ENCODE results near the gene TMEM215.

TMEM215 gene, protein sequence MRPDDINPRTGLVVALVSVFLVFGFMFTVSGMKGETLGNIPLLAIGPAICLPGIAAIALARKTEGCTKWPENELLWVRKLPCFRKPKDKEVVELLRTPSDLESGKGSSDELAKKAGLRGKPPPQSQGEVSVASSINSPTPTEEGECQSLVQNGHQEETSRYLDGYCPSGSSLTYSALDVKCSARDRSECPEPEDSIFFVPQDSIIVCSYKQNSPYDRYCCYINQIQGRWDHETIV

DNA sequence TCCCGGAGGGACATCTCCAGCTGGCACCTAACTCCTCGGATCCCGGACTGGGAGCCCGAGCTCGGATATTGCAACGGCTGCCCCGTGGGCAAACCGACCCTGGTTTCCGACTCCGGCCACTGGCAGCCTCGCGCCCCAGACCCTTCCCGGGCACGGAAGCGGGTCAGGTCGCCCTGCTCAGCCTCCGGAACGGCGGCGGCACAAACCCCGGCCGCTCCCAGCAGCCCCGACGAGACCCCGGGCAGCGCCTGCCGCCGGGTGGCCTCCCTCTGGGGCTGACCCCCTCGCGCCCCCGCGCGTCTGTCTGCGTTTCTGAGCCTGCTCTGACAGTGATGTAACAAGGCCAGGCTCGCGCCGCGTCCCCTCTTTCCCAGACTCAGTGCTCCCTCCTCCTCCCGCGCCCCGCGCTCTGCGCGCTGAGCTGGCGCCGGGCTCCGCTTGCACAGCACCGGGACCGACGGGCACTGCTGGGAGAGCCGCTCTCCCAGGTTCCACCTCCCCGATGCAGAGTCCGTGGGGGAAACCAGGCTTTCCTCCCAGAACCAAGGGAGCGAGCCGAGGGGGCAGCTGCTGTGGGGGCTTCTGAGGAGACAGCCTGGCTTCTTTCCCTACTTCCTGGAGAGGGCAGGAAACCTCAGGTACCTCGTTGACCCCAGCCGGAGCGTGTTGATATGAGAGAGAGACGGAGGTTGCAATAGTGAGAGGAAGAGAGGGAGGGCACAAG is at the start of gene TMEM215:
TSS of gene TMEM215 (plus strand) at position 373 of the 724 bp plus-strand sequence. CDS start 644 bp downstream, outside the sequence.
- H3K4me3 ChIP-seq (ENCODE audit: low read depth, low read length): no peak within 1 kb of the TSS
- TF ChIP-seq, protein P1, sequence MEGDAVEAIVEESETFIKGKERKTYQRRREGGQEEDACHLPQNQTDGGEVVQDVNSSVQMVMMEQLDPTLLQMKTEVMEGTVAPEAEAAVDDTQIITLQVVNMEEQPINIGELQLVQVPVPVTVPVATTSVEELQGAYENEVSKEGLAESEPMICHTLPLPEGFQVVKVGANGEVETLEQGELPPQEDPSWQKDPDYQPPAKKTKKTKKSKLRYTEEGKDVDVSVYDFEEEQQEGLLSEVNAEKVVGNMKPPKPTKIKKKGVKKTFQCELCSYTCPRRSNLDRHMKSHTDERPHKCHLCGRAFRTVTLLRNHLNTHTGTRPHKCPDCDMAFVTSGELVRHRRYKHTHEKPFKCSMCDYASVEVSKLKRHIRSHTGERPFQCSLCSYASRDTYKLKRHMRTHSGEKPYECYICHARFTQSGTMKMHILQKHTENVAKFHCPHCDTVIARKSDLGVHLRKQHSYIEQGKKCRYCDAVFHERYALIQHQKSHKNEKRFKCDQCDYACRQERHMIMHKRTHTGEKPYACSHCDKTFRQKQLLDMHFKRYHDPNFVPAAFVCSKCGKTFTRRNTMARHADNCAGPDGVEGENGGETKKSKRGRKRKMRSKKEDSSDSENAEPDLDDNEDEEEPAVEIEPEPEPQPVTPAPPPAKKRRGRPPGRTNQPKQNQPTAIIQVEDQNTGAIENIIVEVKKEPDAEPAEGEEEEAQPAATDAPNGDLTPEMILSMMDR (IDR thresholded peaks at IDR 0.05; ENCODE audit: low read depth, low read length): no peak

DNA sequence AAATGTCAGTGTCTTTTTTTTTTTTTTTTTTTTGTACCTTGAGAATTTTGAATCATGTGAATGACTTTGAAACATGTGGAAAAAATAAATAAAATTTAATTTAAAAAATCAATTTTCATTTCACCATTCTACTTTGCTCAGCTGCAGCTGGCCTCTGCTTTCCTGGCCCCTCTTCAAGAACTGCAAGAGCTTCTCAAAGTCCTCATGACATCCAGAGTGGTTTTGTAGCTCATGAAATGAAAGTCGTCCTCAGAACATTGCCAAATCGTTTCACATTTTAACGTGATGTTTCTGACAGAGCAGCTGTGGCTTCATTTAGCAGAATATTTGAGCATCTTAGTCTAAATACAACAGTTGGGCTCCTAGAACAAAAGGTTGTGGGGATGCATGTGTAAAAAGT is 47.9 kb upstream of the TMEM215 start:
- TF ChIP-seq, protein P1 (IDR thresholded peaks at IDR 0.05; ENCODE audit: low read depth, low read length): no peak
- H3K4me3 ChIP-seq (ENCODE audit: low read depth, low read length): no peak overlapping the region

DNA sequence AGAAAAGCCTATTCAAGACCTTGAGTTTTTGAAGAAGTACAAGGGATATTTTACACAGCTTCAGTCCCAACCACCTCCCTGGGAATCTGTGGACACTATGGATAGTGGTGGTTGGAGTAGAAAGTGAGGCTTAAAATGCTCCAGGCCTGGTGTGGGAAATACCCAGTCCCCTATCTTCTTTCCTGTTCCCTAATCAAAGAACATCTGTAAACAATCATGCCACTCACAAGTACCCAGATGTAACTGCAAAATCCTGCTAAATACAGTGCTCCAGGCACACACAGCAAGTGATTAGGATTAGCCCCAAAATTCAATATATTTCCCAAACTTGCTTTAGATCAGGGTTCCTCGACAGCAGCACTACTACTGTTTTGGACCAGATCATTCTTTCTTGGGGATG is 46.0 kb upstream of the TMEM215 start:
- H3K4me3 ChIP-seq (ENCODE audit: low read depth, low read length): no peak overlapping the region
- TF ChIP-seq, protein P1 (IDR thresholded peaks at IDR 0.05; ENCODE audit: low read depth, low read length): no peak

DNA sequence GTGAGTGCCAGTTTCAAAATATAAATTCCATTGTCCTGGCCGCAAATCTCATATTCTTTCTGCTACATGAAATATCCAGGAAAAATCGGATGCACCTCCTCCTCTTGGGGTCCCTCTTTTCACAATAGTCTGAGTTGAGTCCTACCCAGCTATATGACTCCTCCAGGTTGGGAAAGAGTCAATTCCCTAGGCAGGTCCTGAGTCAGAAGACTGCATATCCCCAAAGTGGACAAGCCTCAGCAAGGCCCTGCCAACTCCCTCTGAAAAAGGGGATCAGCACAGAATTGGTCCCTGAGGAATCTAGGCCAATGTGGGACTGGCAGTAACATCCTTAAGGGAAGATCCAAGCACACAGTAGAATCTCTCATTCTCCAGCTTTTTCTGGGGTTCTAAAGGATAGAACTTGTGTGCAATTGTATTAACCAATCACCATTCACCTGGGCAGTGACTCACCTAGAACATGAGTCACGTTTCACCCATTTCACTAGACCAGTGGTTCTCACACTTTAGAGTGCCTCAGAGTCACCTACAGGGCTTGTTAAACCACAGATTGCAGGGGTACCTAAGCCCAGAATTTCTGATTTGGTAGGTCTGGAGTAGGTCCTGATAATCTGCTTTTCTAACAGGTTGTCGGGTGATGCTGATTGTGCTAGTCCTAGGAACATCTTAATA is 44.7 kb upstream of the TMEM215 start:
- TF ChIP-seq, protein P1 (IDR thresholded peaks at IDR 0.05; ENCODE audit: low read depth, low read length): no peak

DNA sequence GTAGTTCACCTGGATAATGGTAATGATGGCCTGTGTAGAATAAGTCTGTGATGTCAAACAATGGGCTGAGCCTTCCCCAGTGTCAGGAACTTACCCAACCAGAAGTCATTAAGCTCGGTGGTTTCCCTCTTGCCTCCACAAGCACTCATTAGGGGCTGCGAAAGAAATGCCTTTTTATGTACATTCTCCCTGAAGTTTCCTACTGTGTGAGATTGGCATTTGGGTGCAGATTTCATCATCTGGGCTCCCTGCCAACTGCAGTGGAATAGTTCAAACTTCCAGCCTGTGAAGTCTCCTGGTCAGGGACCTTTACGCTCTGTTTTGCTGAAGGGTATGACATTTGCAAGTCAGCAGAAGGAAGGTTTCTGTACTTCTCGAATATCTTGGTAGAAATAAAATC is 41.6 kb upstream of the TMEM215 start:
- no peak overlapping the region for H3K4me3 ChIP-seq (ENCODE audit: low read depth, low read length)
- TF ChIP-seq, protein P1 (IDR thresholded peaks at IDR 0.05; ENCODE audit: low read depth, low read length): no peak

More for the DNA sequence above, 44.7 kb upstream of the TMEM215 start:
- no peak overlapping the region for H3K4me3 ChIP-seq (ENCODE audit: low read depth, low read length)

DNA sequence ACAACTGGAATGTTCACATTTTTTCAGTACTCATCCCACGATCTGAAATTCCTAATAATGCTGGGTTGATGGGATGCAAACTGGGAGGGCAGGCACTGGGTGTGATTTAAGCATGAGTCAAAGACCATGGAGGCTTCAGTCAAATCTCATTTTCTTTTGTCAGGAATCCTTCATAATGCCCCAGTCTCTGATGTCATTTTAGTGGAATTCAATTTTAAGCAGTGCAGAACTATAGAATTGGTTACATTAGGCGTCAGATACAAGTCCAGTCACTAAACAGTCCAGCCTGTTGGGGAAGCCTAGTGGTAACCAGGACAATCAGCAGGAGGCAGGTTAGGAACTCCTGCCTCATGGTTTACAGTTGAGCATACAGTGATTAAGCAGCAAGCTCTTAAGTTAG is 41.0 kb upstream of the TMEM215 start:
- no peak overlapping the region for H3K4me3 ChIP-seq (ENCODE audit: low read depth, low read length)
- TF ChIP-seq, protein P1 (IDR thresholded peaks at IDR 0.05; ENCODE audit: low read depth, low read length): no peak

DNA sequence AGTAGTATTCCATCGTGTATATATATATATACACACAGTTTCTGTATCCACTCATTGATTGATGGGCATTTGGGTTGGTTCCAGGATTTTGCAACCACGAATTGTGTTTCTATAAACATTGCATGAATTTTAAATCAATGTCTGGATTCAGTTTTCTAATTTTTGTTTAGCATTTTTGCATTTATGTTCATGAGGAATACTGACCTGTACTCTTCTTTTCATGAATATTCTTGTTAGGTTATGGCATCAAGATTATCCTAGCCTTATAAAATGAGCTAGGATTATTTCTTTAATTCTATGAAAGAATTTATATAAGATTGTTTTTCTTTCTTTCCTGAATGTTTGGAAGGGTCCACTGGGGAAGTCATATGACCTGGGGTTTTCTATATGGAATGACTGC is 35.3 kb upstream of the TMEM215 start:
- H3K4me3 ChIP-seq (ENCODE audit: low read depth, low read length): no peak overlapping the region
- TF ChIP-seq, protein P1 (IDR thresholded peaks at IDR 0.05; ENCODE audit: low read depth, low read length): no peak
